ENCODE results near the gene RPS18. TPM values are rescaled to one million over a fixed set of nuclear protein-coding genes. Genes with fewer than 3 reads are reported as not detected.

RPS18 gene
- total and polyA plus RNA-seq, 9 of the 15 experiments (the other 6 are each of a cell fraction or from before 2014, with no cell fraction given): 5,023 to 17,516 (median 8,131) TPM

- no peak for TF ChIP-seq IRF1 (CRISPR knock-in tag; IDR thresholded peaks at IDR 0.05; ENCODE audit: borderline replicate concordance)
- no peak for TF ChIP-seq ESRRA (IDR thresholded peaks at IDR 0.05; ENCODE audit: borderline replicate concordance, low read depth)
- no peak for TF ChIP-seq ZBTB12 (CRISPR knock-in tag; IDR thresholded peaks at IDR 0.05)
- no peak for TF ChIP-seq SMARCA4 (IDR thresholded peaks at IDR 0.05)
- no peak for TF ChIP-seq ZNF75A (CRISPR knock-in tag; IDR thresholded peaks at IDR 0.05)
- no peak for TF ChIP-seq MED1 (CRISPR knock-in tag; IDR thresholded peaks at IDR 0.05; ENCODE audit: borderline replicate concordance)
- no peak for TF ChIP-seq MXD1 (CRISPR knock-in tag; IDR thresholded peaks at IDR 0.05; ENCODE audit: borderline replicate concordance, poor library complexity, severe bottlenecking)
- no peak for TF ChIP-seq E2F4 (CRISPR knock-in tag; IDR thresholded peaks at IDR 0.05; ENCODE audit: low read depth)
- no peak for TF ChIP-seq NCOA6 (IDR thresholded peaks at IDR 0.05)
- no peak for TF ChIP-seq SMAD2 (IDR thresholded peaks at IDR 0.05; ENCODE audit: low read depth, low read length)
- no peak for TF ChIP-seq HDAC2 (IDR thresholded peaks at IDR 0.05)
- TF ChIP-seq CHCHD3 (CRISPR knock-in tag; IDR thresholded peaks at IDR 0.05): no peak
- no peak for TF ChIP-seq DDX20 (tag; IDR thresholded peaks at IDR 0.05; ENCODE audit: low read depth)
- no peak for TF ChIP-seq KDM1A (IDR thresholded peaks at IDR 0.05)
- TF ChIP-seq MTA2 (IDR thresholded peaks at IDR 0.05; ENCODE audit: low read depth): no peak
- 0 out of 2 replicates have a peak, but pooled peaks have one; percentile 48 for TF ChIP-seq ARID3B (CRISPR knock-in tag; IDR thresholded peaks at IDR 0.05; ENCODE audit: borderline replicate concordance)
- TF ChIP-seq MEIS2 (IDR thresholded peaks at IDR 0.05; ENCODE audit: partially characterized antibody): no peak
- TF ChIP-seq ZNF668 (CRISPR knock-in tag; IDR thresholded peaks at IDR 0.05): no peak
Observed at GRCh38 chr6:33248643-33248931, 23.3 kb upstream of the RPS18 start (continued).

Measured in K562 (cell line).